Ovary (tissue), 3 donors: ENCODE results near the gene ITSN1.

Experiments
- EP300 ChIP-seq: sonication (generic); formaldehyde crosslinking; IDR thresholded peaks from one replicate; pipeline ENCODE4 v1.6.1; 2017; ENCODE audit warnings: antibody characterized with exemption
- POLR2A ChIP-seq: fragments of 450-650 bp; IDR thresholded peaks from one replicate; pipeline ENCODE4 v1.6.1; 2017; ENCODE audit warnings: antibody characterized with exemption, mild to moderate bottlenecking, moderate library complexity
- TF ChIP-seq, protein P1 (sequence below), 3 donors: fragments of 450-650 bp in 2 of 3; fragments of 200-600 bp in 1 of 3; IDR thresholded peaks; one replicate each; pipeline versions ENCODE4 v1.5.1 to v1.8.0; 2016 to 2022; ENCODE audit warnings: antibody characterized with exemption in 3 of 3, mild to moderate bottlenecking in 1 of 3
- donor health status: DM: no; HTN: no; CAD: no.

DNA sequence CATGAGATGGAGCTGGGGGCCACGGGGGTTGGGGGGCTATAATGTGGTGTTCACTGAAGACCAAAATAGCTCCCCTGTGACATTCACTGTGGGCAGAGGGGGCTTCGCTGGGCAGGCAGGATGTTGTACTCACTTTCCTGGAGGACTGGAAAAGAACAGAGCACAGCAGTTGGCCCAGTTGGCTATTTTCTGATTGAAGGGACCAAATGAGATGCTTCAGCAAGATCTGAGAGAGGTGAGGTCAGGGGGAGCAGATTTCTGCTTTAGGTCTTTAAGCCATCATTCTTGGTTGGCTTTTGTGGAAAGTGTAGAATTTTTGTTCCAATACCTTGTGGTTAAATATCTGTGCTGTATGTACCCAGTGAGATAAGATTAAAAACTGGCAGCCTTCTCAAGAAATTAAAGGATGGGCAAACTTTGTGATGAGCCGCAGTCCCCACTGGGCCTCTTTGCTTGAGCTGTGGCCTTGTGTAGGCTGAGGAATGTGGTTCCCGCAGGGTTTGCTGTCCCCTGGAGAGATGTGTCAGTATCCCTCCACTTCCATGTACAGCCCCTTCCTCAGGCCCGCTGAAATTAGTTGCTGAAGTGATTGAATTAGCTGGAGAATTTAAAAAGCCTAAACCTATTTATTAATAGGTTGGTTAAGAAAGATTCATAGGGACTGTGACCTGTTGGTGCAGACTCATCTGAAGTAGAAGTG is 192.7 kb downstream of the ITSN1 start:
- TF ChIP-seq, protein P1, sequence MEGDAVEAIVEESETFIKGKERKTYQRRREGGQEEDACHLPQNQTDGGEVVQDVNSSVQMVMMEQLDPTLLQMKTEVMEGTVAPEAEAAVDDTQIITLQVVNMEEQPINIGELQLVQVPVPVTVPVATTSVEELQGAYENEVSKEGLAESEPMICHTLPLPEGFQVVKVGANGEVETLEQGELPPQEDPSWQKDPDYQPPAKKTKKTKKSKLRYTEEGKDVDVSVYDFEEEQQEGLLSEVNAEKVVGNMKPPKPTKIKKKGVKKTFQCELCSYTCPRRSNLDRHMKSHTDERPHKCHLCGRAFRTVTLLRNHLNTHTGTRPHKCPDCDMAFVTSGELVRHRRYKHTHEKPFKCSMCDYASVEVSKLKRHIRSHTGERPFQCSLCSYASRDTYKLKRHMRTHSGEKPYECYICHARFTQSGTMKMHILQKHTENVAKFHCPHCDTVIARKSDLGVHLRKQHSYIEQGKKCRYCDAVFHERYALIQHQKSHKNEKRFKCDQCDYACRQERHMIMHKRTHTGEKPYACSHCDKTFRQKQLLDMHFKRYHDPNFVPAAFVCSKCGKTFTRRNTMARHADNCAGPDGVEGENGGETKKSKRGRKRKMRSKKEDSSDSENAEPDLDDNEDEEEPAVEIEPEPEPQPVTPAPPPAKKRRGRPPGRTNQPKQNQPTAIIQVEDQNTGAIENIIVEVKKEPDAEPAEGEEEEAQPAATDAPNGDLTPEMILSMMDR (IDR thresholded peaks at IDR 0.05), result no peak
- TF ChIP-seq EP300, result no peak
- no peak for TF ChIP-seq POLR2A
